ENCODE measurements around the gene SLC25A6. TPM values are rescaled to one million over a fixed set of nuclear protein-coding genes. Genes with fewer than 3 reads are reported as not detected.

The SLC25A6 gene
- total RNA-seq, 1 experiment from 2014 or later = 463 TPM

DNA sequence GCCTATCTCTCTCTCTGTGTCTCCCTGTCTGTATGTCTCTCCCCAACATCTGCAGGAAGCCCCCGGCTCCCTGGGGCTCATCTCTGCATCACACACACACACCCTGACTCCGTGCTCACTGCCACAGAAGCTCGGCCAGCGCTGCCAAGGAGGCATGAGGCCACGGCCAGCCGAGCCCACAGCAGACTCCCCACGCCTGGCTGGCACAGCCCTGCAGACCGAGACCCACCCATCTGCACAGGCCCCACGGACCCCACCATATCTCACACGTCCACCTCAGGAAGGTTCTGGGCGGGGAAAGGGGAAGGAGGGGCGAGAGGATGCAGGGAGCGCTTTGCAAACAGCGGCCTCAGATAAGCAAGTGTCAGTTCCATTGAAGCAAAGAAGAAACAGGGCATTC, 28.5 kb upstream of the SLC25A6 start:
- no peak for DNase-seq (ENCODE audit: unreplicated experiment)
- Mint-ChIP-seq H3K27me3 (ENCODE audit: insufficient read depth, unreplicated experiment) (no peaks in the 10 kb centered on the region), H3K4me1 (ENCODE audit: insufficient read depth, unreplicated experiment) (no peaks in the 10 kb centered on the region), H3K27ac (ENCODE audit: low read depth, unreplicated experiment) (no peak overlapping the region), H3K36me3 (ENCODE audit: insufficient read depth, unreplicated experiment) (peaks cover 33% of the 10 kb centered on the region), H3K9me3 (ENCODE audit: unreplicated experiment) (peaks cover 19% of the 10 kb centered on the region), H3K4me3 (ENCODE audit: unreplicated experiment) (no peak overlapping the region)
- ChIA-PET CTCF (no interaction called here), POLR2A (no interaction called here)
- BruUV-seq (replicated peaks) = no TSS peak
- TF ChIP-seq, protein P1, sequence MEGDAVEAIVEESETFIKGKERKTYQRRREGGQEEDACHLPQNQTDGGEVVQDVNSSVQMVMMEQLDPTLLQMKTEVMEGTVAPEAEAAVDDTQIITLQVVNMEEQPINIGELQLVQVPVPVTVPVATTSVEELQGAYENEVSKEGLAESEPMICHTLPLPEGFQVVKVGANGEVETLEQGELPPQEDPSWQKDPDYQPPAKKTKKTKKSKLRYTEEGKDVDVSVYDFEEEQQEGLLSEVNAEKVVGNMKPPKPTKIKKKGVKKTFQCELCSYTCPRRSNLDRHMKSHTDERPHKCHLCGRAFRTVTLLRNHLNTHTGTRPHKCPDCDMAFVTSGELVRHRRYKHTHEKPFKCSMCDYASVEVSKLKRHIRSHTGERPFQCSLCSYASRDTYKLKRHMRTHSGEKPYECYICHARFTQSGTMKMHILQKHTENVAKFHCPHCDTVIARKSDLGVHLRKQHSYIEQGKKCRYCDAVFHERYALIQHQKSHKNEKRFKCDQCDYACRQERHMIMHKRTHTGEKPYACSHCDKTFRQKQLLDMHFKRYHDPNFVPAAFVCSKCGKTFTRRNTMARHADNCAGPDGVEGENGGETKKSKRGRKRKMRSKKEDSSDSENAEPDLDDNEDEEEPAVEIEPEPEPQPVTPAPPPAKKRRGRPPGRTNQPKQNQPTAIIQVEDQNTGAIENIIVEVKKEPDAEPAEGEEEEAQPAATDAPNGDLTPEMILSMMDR (IDR thresholded peaks at IDR 0.05; ENCODE audit: unreplicated experiment) = no peak
- intact Hi-C loops (cut with micrococcal nuclease) = no loop called here

DNA sequence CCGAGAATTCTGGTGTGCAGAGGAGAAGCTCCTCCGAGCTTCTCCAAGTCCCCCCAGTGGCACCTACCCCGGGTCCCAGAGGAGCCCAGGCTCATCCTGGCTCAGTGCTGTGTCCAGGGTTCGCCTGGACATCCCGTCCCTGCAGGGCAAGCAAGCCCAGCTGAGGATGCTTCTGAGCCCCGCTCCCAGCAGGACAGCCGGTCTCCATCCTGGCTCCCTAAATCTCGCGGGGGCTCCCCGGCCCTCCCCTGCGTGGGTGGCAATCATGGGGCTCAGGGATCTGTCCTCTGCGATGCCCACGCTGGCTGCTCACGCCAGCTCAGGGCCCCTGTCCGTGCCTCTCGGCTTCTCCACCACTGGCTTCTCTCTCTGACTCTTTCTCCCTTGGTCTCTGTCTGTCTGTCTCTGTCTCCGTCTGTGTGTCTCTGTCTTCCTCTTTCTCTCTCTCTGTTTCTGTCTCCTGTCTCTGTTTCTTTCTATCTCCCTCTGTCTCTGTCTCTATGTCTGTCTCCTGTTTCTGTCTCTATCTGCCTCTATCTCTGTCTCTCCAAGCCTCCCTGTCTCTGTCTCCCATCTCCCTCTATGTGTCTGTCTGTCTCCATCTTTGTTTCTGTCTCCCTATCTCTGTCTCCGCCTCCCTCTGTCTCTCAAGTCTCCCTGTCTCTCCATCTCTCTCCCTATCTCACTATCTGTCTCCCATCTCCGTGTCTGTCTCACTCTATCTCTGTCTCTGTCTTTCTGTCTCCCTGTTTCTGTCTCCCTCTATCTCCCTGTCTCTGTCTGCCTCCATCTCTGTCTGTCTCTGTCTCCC, 27.8 kb upstream of the SLC25A6 start:
- Mint-ChIP-seq H3K36me3 (ENCODE audit: insufficient read depth, unreplicated experiment) (peaks cover 27% of the 10 kb centered on the region), H3K9me3 (ENCODE audit: unreplicated experiment) (peaks cover 14% of the 10 kb centered on the region), H3K27ac (ENCODE audit: low read depth, unreplicated experiment) (no peak overlapping the region), H3K27me3 (ENCODE audit: insufficient read depth, unreplicated experiment) (no peaks in the 10 kb centered on the region), H3K4me3 (ENCODE audit: unreplicated experiment) (no peak overlapping the region), H3K4me1 (ENCODE audit: insufficient read depth, unreplicated experiment) (no peaks in the 10 kb centered on the region)
- intact Hi-C loops (cut with micrococcal nuclease) = no loop called here
- no peak for DNase-seq (ENCODE audit: unreplicated experiment)
- CTCF ChIA-PET = no interaction called here
- TF ChIP-seq, protein P1 (IDR thresholded peaks at IDR 0.05; ENCODE audit: unreplicated experiment) = no peak
- POLR2A ChIA-PET = no interaction called here
- BruUV-seq (replicated peaks) = no TSS peak

DNA sequence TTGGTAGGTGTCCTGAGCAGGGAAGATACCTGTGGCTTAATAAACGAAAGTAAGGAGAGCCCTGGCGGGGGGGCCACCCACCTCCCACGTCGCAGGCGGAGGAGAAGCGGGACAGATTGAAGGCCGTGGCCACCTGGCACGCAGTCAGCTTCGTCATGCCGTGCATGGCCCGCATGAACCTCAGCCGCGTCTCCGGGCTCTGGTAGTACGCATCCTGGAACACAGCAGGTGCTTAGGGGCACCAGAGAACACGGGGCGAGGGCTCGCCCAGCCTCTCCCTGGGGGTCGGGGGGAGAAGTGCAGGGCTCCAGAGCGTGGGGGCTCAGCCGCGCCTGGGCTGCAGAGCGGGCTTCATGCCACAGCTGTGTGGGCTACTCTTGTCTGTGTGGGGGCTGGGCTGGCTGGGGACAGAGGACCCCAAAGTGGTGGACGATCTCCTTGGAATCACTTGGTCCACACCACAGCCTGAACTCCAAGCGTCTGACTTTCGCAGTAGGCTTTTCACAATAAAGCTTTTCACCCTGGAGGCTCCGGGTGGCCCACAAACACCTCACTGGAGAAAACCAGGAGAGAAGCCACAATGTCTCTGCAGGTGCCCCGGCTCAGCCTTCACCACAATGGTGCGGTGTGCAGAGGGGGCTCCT, 27.1 kb upstream of the SLC25A6 start:
- no peak overlapping the region for H3K4me3 Mint-ChIP-seq (ENCODE audit: unreplicated experiment)
- peaks cover 7% of the 10 kb centered on the region for H3K9me3 Mint-ChIP-seq (ENCODE audit: unreplicated experiment)
- H3K27me3 Mint-ChIP-seq (ENCODE audit: insufficient read depth, unreplicated experiment) = no peaks in the 10 kb centered on the region
- DNase-seq (ENCODE audit: unreplicated experiment) = no peak
- H3K36me3 Mint-ChIP-seq (ENCODE audit: insufficient read depth, unreplicated experiment) = peaks cover 24% of the 10 kb centered on the region
- ChIA-PET CTCF (no interaction called here), POLR2A (no interaction called here)
- no TSS peak for BruUV-seq (replicated peaks)
- TF ChIP-seq, protein P1 (IDR thresholded peaks at IDR 0.05; ENCODE audit: unreplicated experiment) = no peak
- intact Hi-C loops (cut with micrococcal nuclease) = no loop called here
- H3K4me1 Mint-ChIP-seq (ENCODE audit: insufficient read depth, unreplicated experiment) = no peaks in the 10 kb centered on the region
- H3K27ac Mint-ChIP-seq (ENCODE audit: low read depth, unreplicated experiment) = no peak overlapping the region

- no peak overlapping the region for H3K4me3 Mint-ChIP-seq (ENCODE audit: unreplicated experiment)
These were observed 26.2 kb upstream of the SLC25A6 start for GRCh38 chrX:1417921-1418771.

More at GRCh38 chrX:1417921-1418771, 26.2 kb upstream of the SLC25A6 start:
- TF ChIP-seq, protein P1 (IDR thresholded peaks at IDR 0.05; ENCODE audit: unreplicated experiment) = no peak
- Mint-ChIP-seq H3K9me3 (ENCODE audit: unreplicated experiment) (no peaks in the 10 kb centered on the region), H3K27me3 (ENCODE audit: insufficient read depth, unreplicated experiment) (no peaks in the 10 kb centered on the region), H3K36me3 (ENCODE audit: insufficient read depth, unreplicated experiment) (peaks cover 22% of the 10 kb centered on the region), H3K4me1 (ENCODE audit: insufficient read depth, unreplicated experiment) (no peaks in the 10 kb centered on the region), H3K27ac (ENCODE audit: low read depth, unreplicated experiment) (no peak overlapping the region)
- ChIA-PET CTCF (no interaction called here), POLR2A (no interaction called here)
- DNase-seq (ENCODE audit: unreplicated experiment) = no peak
- no TSS peak for BruUV-seq (replicated peaks)
- intact Hi-C loops (cut with micrococcal nuclease) = no loop called here

Measured in MCF 10A (cell line).